ENCODE data around the gene MRPL24. TPM values are rescaled to one million over a fixed set of nuclear protein-coding genes. Genes with fewer than 3 reads are reported as not detected.

MRPL24 gene
- total and polyA plus RNA-seq, 2 of the 13 experiments (the other 11 are each of a cell fraction or from before 2014, with no cell fraction given) = 38.1 to 42.9 TPM

DNA sequence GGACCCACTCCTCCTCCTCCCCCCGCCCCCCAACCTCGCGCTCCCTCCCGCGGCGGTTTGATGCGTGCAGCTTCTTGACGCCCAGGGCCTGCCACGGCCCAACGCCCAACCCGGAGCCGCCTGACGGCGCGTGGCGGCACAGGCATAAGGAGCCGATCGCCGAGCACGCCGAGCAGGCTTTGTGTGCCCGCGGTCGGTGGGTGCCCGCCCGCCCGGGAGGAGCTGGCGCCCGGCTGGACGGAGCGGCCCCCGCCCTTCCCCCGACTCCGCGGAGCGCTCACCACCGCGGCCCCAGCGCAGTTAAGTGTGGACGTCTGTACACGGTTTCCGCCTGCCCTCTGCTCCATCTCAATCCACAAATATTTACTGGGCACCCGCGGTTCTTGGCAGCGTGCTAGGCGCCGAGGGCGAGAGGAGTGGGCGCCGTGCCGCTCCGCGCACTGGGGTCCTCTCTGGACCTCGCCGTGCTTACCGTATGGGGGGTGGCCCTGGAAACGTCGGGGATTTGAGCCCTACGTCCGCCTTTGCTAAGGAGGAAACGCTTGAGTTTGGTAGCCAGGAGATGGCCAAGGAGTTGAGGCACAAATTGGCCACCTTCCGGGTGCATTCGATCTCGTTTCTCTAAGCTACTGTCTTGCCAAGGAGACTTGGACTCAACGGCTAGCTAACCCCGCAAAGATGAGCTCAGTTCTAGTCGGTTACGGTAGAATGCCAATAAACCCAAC, 11.0 kb upstream of the MRPL24 start (continued):
- TF ChIP-seq FOXJ3 (CRISPR knock-in tag; IDR thresholded peaks at IDR 0.05; ENCODE audit: borderline replicate concordance) = no peak
- no peak for TF ChIP-seq ZFP1 (CRISPR knock-in tag; IDR thresholded peaks at IDR 0.05)
- TF ChIP-seq RFX5 (IDR thresholded peaks at IDR 0.05; ENCODE audit: low read depth, low read length) = no peak
- TF ChIP-seq KLF12 (CRISPR knock-in tag; IDR thresholded peaks at IDR 0.05; ENCODE audit: borderline replicate concordance) = peak; percentile 90
- TF ChIP-seq ZNF737 (CRISPR knock-in tag; IDR thresholded peaks at IDR 0.05; ENCODE audit: borderline replicate concordance) = no peak
- TF ChIP-seq HDAC1 (CRISPR knock-in tag; IDR thresholded peaks at IDR 0.05) = peak; percentile 67
- peak; percentile 84 for TF ChIP-seq GABPB1 (CRISPR knock-in tag; IDR thresholded peaks at IDR 0.05)
- TF ChIP-seq, protein P1, sequence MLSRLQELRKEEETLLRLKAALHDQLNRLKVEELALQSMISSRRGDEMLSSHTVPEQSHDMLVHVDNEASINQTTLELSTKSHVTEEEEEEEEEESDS (CRISPR knock-in tag; IDR thresholded peaks at IDR 0.05; ENCODE audit: borderline replicate concordance) = no peak
- TF ChIP-seq, protein P2, sequence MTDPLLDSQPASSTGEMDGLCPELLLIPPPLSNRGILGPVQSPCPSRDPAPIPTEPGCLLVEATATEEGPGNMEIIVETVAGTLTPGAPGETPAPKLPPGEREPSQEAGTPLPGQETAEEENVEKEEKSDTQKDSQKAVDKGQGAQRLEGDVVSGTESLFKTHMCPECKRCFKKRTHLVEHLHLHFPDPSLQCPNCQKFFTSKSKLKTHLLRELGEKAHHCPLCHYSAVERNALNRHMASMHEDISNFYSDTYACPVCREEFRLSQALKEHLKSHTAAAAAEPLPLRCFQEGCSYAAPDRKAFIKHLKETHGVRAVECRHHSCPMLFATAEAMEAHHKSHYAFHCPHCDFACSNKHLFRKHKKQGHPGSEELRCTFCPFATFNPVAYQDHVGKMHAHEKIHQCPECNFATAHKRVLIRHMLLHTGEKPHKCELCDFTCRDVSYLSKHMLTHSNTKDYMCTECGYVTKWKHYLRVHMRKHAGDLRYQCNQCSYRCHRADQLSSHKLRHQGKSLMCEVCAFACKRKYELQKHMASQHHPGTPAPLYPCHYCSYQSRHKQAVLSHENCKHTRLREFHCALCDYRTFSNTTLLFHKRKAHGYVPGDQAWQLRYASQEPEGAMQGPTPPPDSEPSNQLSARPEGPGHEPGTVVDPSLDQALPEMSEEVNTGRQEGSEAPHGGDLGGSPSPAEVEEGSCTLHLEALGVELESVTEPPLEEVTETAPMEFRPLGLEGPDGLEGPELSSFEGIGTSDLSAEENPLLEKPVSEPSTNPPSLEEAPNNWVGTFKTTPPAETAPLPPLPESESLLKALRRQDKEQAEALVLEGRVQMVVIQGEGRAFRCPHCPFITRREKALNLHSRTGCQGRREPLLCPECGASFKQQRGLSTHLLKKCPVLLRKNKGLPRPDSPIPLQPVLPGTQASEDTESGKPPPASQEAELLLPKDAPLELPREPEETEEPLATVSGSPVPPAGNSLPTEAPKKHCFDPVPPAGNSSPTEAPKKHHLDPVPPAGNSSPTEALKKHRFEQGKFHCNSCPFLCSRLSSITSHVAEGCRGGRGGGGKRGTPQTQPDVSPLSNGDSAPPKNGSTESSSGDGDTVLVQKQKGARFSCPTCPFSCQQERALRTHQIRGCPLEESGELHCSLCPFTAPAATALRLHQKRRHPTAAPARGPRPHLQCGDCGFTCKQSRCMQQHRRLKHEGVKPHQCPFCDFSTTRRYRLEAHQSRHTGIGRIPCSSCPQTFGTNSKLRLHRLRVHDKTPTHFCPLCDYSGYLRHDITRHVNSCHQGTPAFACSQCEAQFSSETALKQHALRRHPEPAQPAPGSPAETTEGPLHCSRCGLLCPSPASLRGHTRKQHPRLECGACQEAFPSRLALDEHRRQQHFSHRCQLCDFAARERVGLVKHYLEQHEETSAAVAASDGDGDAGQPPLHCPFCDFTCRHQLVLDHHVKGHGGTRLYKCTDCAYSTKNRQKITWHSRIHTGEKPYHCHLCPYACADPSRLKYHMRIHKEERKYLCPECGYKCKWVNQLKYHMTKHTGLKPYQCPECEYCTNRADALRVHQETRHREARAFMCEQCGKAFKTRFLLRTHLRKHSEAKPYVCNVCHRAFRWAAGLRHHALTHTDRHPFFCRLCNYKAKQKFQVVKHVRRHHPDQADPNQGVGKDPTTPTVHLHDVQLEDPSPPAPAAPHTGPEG (CRISPR knock-in tag; IDR thresholded peaks at IDR 0.05) = peak; percentile 93; the same call in 1 of the 2 replicates
- TF ChIP-seq HES4 (CRISPR knock-in tag; IDR thresholded peaks at IDR 0.05; ENCODE audit: borderline replicate concordance) = no peak
- TF ChIP-seq, protein P3, sequence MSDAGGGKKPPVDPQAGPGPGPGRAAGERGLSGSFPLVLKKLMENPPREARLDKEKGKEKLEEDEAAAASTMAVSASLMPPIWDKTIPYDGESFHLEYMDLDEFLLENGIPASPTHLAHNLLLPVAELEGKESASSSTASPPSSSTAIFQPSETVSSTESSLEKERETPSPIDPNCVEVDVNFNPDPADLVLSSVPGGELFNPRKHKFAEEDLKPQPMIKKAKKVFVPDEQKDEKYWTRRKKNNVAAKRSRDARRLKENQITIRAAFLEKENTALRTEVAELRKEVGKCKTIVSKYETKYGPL (CRISPR knock-in tag; IDR thresholded peaks at IDR 0.05) = no peak
- TF ChIP-seq CREB1 (IDR thresholded peaks at IDR 0.05) = peak; percentile 68
- no peak for TF ChIP-seq CREB1 (CRISPR knock-in tag; IDR thresholded peaks at IDR 0.05)
- TF ChIP-seq, protein P4, sequence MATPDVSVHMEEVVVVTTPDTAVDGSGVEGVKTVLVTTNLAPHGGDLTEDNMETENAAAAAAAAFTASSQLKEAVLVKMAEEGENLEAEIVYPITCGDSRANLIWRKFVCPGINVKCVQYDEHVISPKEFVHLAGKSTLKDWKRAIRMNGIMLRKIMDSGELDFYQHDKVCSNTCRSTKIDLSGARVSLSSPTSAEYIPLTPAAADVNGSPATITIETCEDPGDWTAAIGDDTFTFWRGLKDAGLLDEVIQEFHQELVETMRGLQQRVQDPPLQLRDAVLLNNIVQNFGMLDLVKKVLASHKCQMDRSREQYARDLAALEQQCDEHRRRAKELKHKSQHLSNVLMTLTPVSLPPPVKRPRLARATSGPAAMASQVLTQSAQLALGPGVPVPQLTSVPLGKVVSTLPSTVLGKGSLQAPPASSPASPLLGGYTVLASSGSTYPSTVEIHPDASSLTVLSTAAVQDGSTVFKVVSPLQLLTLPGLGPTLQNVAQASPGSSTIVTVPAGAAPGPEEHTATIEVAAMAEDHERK (CRISPR knock-in tag; IDR thresholded peaks at IDR 0.05; ENCODE audit: low read depth) = peak; percentile 65
- TF ChIP-seq ZMAT3 (CRISPR knock-in tag; conservative IDR thresholded peaks at IDR 0.05) = peak; percentile 92
- TF ChIP-seq, protein P5, sequence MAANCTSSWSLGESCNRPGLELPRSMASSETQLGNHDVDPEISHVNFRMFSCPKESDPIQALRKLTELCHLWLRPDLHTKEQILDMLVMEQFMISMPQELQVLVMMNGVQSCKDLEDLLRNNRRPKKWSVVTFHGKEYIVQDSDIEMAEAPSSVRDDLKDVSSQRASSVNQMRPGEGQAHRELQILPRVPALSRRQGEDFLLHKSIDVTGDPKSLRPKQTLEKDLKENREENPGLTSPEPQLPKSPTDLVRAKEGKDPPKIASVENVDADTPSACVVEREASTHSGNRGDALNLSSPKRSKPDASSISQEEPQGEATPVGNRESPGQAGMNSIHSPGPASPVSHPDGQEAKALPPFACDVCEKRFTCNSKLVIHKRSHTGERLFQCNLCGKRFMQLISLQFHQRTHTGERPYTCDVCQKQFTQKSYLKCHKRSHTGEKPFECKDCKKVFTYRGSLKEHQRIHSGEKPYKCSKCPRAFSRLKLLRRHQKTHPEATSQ (CRISPR knock-in tag; IDR thresholded peaks at IDR 0.05; ENCODE audit: borderline replicate concordance) = no peak
- TF ChIP-seq PLRG1 (conservative IDR thresholded peaks at IDR 0.05) = no peak
- peak; percentile 95 for TF ChIP-seq ZNF263 (CRISPR knock-in tag; IDR thresholded peaks at IDR 0.05)
- TF ChIP-seq, protein P6, sequence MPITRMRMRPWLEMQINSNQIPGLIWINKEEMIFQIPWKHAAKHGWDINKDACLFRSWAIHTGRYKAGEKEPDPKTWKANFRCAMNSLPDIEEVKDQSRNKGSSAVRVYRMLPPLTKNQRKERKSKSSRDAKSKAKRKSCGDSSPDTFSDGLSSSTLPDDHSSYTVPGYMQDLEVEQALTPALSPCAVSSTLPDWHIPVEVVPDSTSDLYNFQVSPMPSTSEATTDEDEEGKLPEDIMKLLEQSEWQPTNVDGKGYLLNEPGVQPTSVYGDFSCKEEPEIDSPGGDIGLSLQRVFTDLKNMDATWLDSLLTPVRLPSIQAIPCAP (CRISPR knock-in tag; IDR thresholded peaks at IDR 0.05; ENCODE audit: low read depth) = no peak
- no peak for TF ChIP-seq ZNF703 (CRISPR knock-in tag; IDR thresholded peaks at IDR 0.05; ENCODE audit: borderline replicate concordance)

All from HepG2 (cell line).